Esophagus muscularis mucosa (tissue), 4 donors: ENCODE measurements around the gene SDK2.

Source experiments
- CTCF ChIP-seq, 3 experiments: fragments of 200-600 bp in 2 of 3; fragments of 450-650 bp in 1 of 3; sonication (generic) in 2 of 3; IDR thresholded peaks; one replicate each; pipeline ENCODE4 v1.5.1; 2017 to 2019; ENCODE audit warnings: antibody characterized with exemption in 3 of 3, mild to moderate bottlenecking in 2 of 3, moderate library complexity in 1 of 3
- EP300 ChIP-seq: sonication (generic); formaldehyde crosslinking; IDR thresholded peaks from one replicate; pipeline ENCODE4 v1.6.1; 2017; ENCODE audit warnings: antibody characterized with exemption
- POLR2A ChIP-seq: fragments of 450-650 bp; IDR thresholded peaks from one replicate; pipeline ENCODE4 v1.6.1; 2017; ENCODE audit warnings: antibody characterized with exemption, moderate library complexity, mild to moderate bottlenecking, low read depth

- no peak for TF ChIP-seq CTCF (IDR thresholded peaks at IDR 0.05)
- no peak for TF ChIP-seq POLR2A
- TF ChIP-seq EP300, result no peak
Measured at GRCh38 chr17:73455050-73455687, 189.1 kb downstream of the SDK2 start.
